Measurements from ENCODE around the gene IFIT1. TPM values are rescaled to one million over a fixed set of nuclear protein-coding genes. Genes with fewer than 3 reads are reported as not detected.

IFIT1 gene
- total RNA-seq, 4 donors from 2014 or later, result 0.61 to 12.3 (median 2.6) TPM

DNA sequence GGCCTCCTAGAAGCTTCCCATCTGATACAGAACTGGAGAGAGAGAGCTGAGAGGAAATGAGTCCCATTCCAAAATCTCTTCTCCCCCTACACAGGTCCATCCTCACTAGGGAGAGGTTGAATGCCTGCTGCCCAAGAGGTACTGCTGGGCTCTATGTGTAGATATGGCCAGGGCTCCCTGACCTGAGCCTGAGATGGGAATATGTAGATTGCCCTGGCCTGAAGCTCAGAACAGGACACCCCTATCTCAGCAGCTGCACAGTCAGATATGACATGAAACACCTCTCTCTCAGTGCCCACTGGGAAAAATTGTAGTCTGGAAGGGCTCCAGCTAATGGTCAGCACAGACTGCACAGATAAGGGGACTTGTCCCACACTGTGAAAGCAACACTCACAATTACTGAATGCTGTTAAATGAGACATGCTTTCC is 17.7 kb upstream of the IFIT1 start:
- Histone ChIP-seq H3K9me3 (no peaks in the 10 kb centered on the region), H3K27me3 (no peaks in the 10 kb centered on the region), H3K4me1 (peaks cover 0 to 22% (median 16%) of the 10 kb centered on the region in 3 donors), H3K4me3 (no peak overlapping the region), H3K36me3 (no peaks in the 10 kb centered on the region), H3K27ac (peak overlapping the region; percentile 65 to 89 (median 74))
- DNase-seq, result no peak
- no peak for TF ChIP-seq POLR2A (IDR thresholded peaks at IDR 0.05)
- intact Hi-C loops (cut with DNase I), result no loop called here

GRCh38 chr10:89377705-89378637 is 14.5 kb upstream of the IFIT1 start, which contains the start of gene IFIT1B:
Gene IFIT1B, plus strand, starts transcription at chr10:89378056. Its CDS starts 80 bp downstream, at chr10:89378136.
- H3K9me3 ChIP-seq, result no peaks in the 10 kb centered on the region
- no peak within 1 kb of the TSS for H3K27ac ChIP-seq
- DNase-seq, result no peak
- peaks cover 0 to 28% (median 16%) of the 10 kb centered on the region in 3 donors for H3K4me1 ChIP-seq
- H3K4me3 ChIP-seq, result no peak within 1 kb of the TSS
- TF ChIP-seq CTCF (IDR thresholded peaks at IDR 0.05) (no peak), POLR2A (IDR thresholded peaks at IDR 0.05) (no peak)
- H3K27me3 ChIP-seq, result no peaks in the 10 kb centered on the region
- no peaks in the 10 kb centered on the region for H3K36me3 ChIP-seq
- 80 to 96% methylated on average over 4 to 5 of the region's 5 CpGs for WGBS, 2 donors
- intact Hi-C loops (cut with DNase I), result no loop called here

DNA sequence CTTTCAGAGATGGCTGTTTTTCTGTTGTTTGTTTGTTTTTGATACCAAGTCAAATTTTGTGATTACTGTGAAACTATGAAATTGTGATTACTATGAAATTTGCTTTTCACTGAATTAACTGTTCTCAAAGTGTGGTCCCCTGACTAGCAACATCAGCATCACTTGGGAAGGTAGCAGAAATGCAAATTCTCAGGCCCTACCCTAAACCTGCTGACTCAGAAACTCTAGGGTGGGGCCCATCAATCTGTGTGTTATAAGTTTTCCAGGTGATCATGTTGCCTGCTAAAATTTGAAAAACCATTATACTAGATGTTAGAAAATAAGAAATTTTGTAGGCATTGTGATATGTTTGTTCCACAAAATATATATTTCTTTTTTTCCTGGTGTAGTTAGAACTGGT is 13.3 kb upstream of the IFIT1 start:
- intact Hi-C loops (cut with DNase I), result no loop called here
- DNase-seq, result no peak

GRCh38 chr10:89382757-89383156 is 9.7 kb upstream of the IFIT1 start:
- Histone ChIP-seq H3K27ac (peak overlapping the region in 3 of 4 donors; percentile 39 to 71 (median 40)), H3K4me3 (no peak overlapping the region), H3K36me3 (no peaks in the 10 kb centered on the region), H3K27me3 (no peaks in the 10 kb centered on the region), H3K4me1 (peaks cover 0 to 16% (median 0%) of the 10 kb centered on the region in 3 donors), H3K9me3 (no peaks in the 10 kb centered on the region)
- TF ChIP-seq CTCF (IDR thresholded peaks at IDR 0.05), result no peak
- TF ChIP-seq POLR2A (IDR thresholded peaks at IDR 0.05), result no peak
- 60 to 78% methylated on average over 1 of the region's 1 CpG for WGBS, 2 donors
- no peak for DNase-seq
- intact Hi-C loops (cut with DNase I), result no loop called here

More for the DNA sequence above, 13.3 kb upstream of the IFIT1 start:
- H3K27me3 ChIP-seq, result no peaks in the 10 kb centered on the region
- H3K4me3 ChIP-seq, result no peak overlapping the region
- H3K36me3 ChIP-seq, result no peaks in the 10 kb centered on the region
- no peak overlapping the region for H3K27ac ChIP-seq
- H3K4me1 ChIP-seq, result peaks cover 0 to 27% (median 8%) of the 10 kb centered on the region in 3 donors
- TF ChIP-seq CTCF (IDR thresholded peaks at IDR 0.05), result no peak
- TF ChIP-seq POLR2A (IDR thresholded peaks at IDR 0.05), result no peak
- no peaks in the 10 kb centered on the region for H3K9me3 ChIP-seq

DNA sequence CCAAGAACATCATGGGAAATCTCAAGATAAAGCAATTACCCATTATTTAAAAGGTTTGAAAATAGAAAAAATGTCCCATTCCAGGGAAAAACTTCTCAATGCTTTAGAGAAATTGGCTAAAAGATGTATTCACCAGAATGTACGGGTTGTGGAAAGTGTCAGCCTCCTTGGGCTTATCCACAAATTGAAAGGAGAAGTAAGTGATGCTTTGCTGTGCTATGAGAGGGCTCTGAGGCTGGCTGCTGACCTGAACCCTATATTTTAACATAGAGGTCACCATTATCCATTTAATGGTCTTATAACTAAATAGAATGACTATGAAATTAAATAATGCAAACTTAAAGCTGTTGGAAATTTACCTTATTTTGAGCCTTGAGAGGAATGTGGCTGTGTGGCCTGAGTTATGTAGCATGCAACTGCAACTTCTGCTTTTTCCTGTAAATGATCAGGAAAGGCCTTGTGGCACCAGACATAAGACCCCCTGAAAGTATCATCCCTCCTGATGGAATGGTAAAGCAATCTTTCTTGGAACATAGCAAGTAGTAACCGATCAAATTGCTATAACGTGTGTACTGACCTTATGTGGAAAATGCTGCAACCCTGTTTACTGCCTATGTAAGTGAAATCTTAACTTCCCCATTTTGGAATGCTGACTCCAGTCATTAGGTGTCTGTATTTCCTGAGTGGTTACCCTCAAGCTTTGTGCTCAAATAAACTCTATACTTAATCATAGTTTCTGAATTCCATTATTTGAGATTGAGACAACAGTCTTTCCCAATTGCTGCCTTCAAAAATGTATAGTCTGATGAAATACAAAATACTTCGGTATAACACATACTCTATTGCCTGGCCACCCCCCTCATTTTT is 7.7 kb upstream of the IFIT1 start:
- no peaks in the 10 kb centered on the region for H3K9me3 ChIP-seq
- TF ChIP-seq POLR2A (IDR thresholded peaks at IDR 0.05), result no peak
- no peak for TF ChIP-seq CTCF (IDR thresholded peaks at IDR 0.05)
- H3K36me3 ChIP-seq, result no peaks in the 10 kb centered on the region
- 69 to 82% methylated on average over 4 of the region's 4 CpGs for WGBS, 2 donors
- no peak overlapping the region for H3K27ac ChIP-seq
- DNase-seq, result no peak
- intact Hi-C loops (cut with DNase I), result no loop called here
- H3K4me3 ChIP-seq, result no peak overlapping the region
- H3K4me1 ChIP-seq, result peaks cover 0 to 16% (median 0%) of the 10 kb centered on the region in 3 donors
- no peaks in the 10 kb centered on the region for H3K27me3 ChIP-seq

Data from esophagus squamous epithelium (tissue), 5 donors.